WTC11 (cell line): ENCODE data around the gene BEND6. TPM values are rescaled to one million over a fixed set of nuclear protein-coding genes. Genes with fewer than 3 reads are reported as not detected.

Experiments
- ATAC-seq: fragments of 200-7000 bp; cut with Tn5 transposase; 2 replicates; pipeline ENCODE4 v1.10.0; 2021; ENCODE audit warnings: mild to moderate bottlenecking, moderate library complexity
- CTCF ChIA-PET: fragments of 300-600 bp; sonication (Branson Sonifier 250); formaldehyde crosslinking; loops from one replicate; lab custom pipeline; 2021; ENCODE audit warnings: antibody characterized with exemption; lab: Charles Lee
- POLR2A ChIA-PET: fragments of 350-600 bp; sonication (Branson Sonifier 250); formaldehyde crosslinking; loops from one replicate; lab custom pipeline; 2021; ENCODE audit warnings: antibody characterized with exemption; lab: Charles Lee
- DNase-seq: peaks from one replicate; pipeline ENCODE4 v3.0.0; 2021; ENCODE audit warnings: low spot score
- H3K27ac Mint-ChIP-seq: 2 replicates; pipeline ENCODE4 v1.8.0; 2021; ENCODE audit warnings: mixed read lengths
- H3K27me3 Mint-ChIP-seq: 2 replicates; pipeline ENCODE4 v1.8.0; 2021; ENCODE audit warnings: low read depth, mild to moderate bottlenecking, moderate library complexity, mixed read lengths
- H3K36me3 Mint-ChIP-seq: 2 replicates; pipeline ENCODE4 v1.8.0; 2021; ENCODE audit warnings: mixed read lengths
- H3K4me1 Mint-ChIP-seq: 2 replicates; pipeline ENCODE4 v1.8.0; 2022; ENCODE audit warnings: mixed read lengths
- H3K4me3 Mint-ChIP-seq: 2 replicates; pipeline ENCODE4 v1.8.0; 2021; ENCODE audit warnings: mild to moderate bottlenecking, moderate library complexity, mixed read lengths
- H3K9me3 Mint-ChIP-seq: 2 replicates; pipeline ENCODE4 v1.8.0; 2021; ENCODE audit warnings: mixed read lengths
- ARID4B ChIP-seq: sonication (generic); formaldehyde crosslinking; IDR thresholded peaks from 2 replicates; pipeline ENCODE4 v1.8.0; 2023; ENCODE audit warnings: missing genetic modification reagents, mild to moderate bottlenecking, borderline replicate concordance
- CREB1 ChIP-seq: sonication (generic); formaldehyde crosslinking; IDR thresholded peaks from 2 replicates; pipeline ENCODE4 v1.8.0; 2023; ENCODE audit warnings: mild to moderate bottlenecking, missing genetic modification reagents
- ESRRA ChIP-seq: sonication (generic); formaldehyde crosslinking; IDR thresholded peaks from 2 replicates; pipeline ENCODE4 v1.8.1; 2022; ENCODE audit warnings: mild to moderate bottlenecking, missing genetic modification reagents, borderline replicate concordance
- FOXP1 ChIP-seq: sonication (generic); formaldehyde crosslinking; IDR thresholded peaks from 2 replicates; pipeline ENCODE4 v1.8.0; 2022; ENCODE audit warnings: missing genetic modification reagents, mild to moderate bottlenecking, moderate library complexity, borderline replicate concordance
- GABPB1 ChIP-seq: sonication (generic); formaldehyde crosslinking; IDR thresholded peaks from 2 replicates; pipeline ENCODE4 v1.8.1; 2023; ENCODE audit warnings: mild to moderate bottlenecking, missing genetic modification reagents
- GTF2I ChIP-seq: fragments of 250-450 bp; sonication (Bioruptor Pico); conservative IDR thresholded peaks from 2 replicates; pipeline ENCODE4 v1.4.0; 2021; ENCODE audit warnings: mild to moderate bottlenecking
- HMGXB4 ChIP-seq: sonication (generic); formaldehyde crosslinking; IDR thresholded peaks from 2 replicates; pipeline ENCODE4 v1.8.1; 2023; ENCODE audit warnings: mild to moderate bottlenecking, moderate library complexity, missing genetic modification reagents
- JUN ChIP-seq: sonication (generic); formaldehyde crosslinking; IDR thresholded peaks from 2 replicates; pipeline ENCODE4 v1.8.0; 2023; ENCODE audit warnings: mild to moderate bottlenecking, missing genetic modification reagents
- MAX ChIP-seq: sonication (generic); formaldehyde crosslinking; IDR thresholded peaks from 2 replicates; pipeline ENCODE4 v1.8.0; 2022; ENCODE audit warnings: mild to moderate bottlenecking, missing genetic modification reagents
- NFATC4 ChIP-seq: fragments of 250-450 bp; sonication (Bioruptor Pico); IDR thresholded peaks from 2 replicates; pipeline ENCODE4 v1.9.0; 2021; ENCODE audit warnings: mild to moderate bottlenecking
- NFE2L1 ChIP-seq: sonication (generic); formaldehyde crosslinking; IDR thresholded peaks from 2 replicates; pipeline ENCODE4 v1.8.1; 2023; ENCODE audit warnings: missing genetic modification reagents
- NR1H2 ChIP-seq: sonication (generic); formaldehyde crosslinking; IDR thresholded peaks from 2 replicates; pipeline ENCODE4 v1.9.0; 2021; ENCODE audit warnings: mild to moderate bottlenecking, moderate library complexity, missing genetic modification reagents
- SP1 ChIP-seq: sonication (generic); formaldehyde crosslinking; conservative IDR thresholded peaks from 2 replicates; pipeline ENCODE4 v1.8.1; 2022; ENCODE audit warnings: missing genetic modification reagents
- ZNF263 ChIP-seq: sonication (generic); formaldehyde crosslinking; IDR thresholded peaks from 2 replicates; pipeline ENCODE4 v1.8.1; 2022; ENCODE audit warnings: low read depth, mild to moderate bottlenecking, moderate library complexity, missing genetic modification reagents
- ZNF423 ChIP-seq: fragments of 250-450 bp; sonication (Bioruptor Pico); IDR thresholded peaks from 2 replicates; pipeline ENCODE4 v2.1.2; 2022; ENCODE audit warnings: mild to moderate bottlenecking, moderate library complexity
- total RNA-seq: library from RNA; stranded (reverse); gene quantifications from 3 replicates; pipeline ENCODE4 v1.2.3, GENCODE V29; 2021
- TF ChIP-seq, protein P1 (sequence below): sonication (generic); formaldehyde crosslinking; IDR thresholded peaks from 2 replicates; pipeline ENCODE4 v1.8.1; 2022; ENCODE audit warnings: mild to moderate bottlenecking, moderate library complexity, missing genetic modification reagents
- TF ChIP-seq, protein P2 (sequence below): sonication (generic); formaldehyde crosslinking; IDR thresholded peaks from 2 replicates; pipeline ENCODE4 v1.8.0; 2022; ENCODE audit warnings: mild to moderate bottlenecking, missing genetic modification reagents
- TF ChIP-seq, protein P3 (sequence below): fragments of 200-600 bp; IDR thresholded peaks from 2 replicates; pipeline ENCODE4 v1.8.0; 2022; ENCODE audit warnings: antibody characterized with exemption

Gene BEND6
- total RNA-seq, 1 experiment from 2014 or later = 1.5 TPM

DNA sequence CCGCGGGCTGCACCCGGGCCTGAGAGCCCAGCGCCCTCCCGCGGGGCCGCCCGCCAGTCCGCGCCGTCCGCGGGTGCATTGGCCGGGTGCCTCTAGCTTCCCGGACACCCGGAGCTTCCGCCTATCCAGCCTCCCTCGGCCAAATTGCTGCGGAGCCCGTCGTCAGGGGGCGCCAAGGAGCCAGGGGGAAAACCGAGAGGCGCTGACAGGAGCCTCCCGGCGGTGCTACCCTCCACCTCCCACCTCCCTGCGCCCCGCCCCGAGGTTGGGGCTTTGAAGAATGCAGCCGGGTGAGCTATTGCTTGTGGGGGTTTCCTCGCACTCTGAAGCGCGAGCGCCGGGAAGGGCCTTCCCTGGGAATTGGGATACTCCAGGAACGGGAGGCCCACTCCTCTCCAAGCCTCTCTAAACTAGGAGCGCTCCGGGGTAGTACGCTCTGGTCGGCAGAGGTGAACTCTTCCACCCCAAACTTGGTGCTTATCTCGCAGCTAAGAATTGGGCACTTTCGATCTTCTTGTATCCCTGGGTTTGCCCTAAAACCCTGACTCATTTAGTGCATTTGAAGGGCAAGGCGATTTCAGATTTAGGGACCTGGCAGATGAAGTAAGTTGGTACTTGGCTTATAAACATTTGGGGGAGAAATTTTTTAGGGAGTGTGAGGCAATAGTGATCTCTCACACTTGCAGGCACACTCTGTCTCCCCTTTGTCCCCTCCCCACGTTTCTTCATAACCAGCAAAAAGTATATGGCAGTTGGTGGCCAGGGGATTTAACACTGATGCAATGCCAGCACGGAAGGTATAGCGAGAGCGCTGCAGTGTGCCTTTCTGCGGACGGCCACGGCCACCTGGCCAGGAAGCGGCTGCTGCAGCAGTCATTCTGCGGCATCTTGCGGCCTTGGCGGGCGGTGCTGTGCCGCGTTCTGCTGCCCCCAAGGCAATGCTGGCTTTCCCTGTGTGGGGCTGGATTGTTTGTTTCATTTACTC lies 556 bp downstream of the BEND6 start:
- no peaks in the 10 kb centered on the region; the same call in 1 of the 2 replicates for H3K36me3 Mint-ChIP-seq
- peak overlapping the region; percentile 90 for H3K4me3 Mint-ChIP-seq
- H3K27ac Mint-ChIP-seq = peak overlapping the region; percentile 67
- peaks cover 27% of the 10 kb centered on the region for H3K27me3 Mint-ChIP-seq
- DNase-seq (peak; percentile 98), ATAC-seq (peak; percentile 79)
- TF ChIP-seq SP1 (CRISPR knock-in tag) = peak; percentile 39; the same call in 1 of the 2 replicates
- TF ChIP-seq, protein P1, sequence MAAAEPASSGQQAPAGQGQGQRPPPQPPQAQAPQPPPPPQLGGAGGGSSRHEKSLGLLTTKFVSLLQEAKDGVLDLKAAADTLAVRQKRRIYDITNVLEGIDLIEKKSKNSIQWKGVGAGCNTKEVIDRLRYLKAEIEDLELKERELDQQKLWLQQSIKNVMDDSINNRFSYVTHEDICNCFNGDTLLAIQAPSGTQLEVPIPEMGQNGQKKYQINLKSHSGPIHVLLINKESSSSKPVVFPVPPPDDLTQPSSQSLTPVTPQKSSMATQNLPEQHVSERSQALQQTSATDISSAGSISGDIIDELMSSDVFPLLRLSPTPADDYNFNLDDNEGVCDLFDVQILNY (CRISPR knock-in tag) = peak; percentile 21; the same call in 1 of the 2 replicates
- no peak for TF ChIP-seq CREB1 (CRISPR knock-in tag)
- no peak for TF ChIP-seq GTF2I (CRISPR knock-in tag)
- peak; percentile 84 for TF ChIP-seq GABPB1
- peak; percentile 42; the same call in 1 of the 2 replicates for TF ChIP-seq ARID4B (CRISPR knock-in tag)
- no peak for TF ChIP-seq NFE2L1 (CRISPR knock-in tag)
- peak; percentile 87 for TF ChIP-seq ZNF423 (CRISPR knock-in tag)
- TF ChIP-seq HMGXB4 (CRISPR knock-in tag) = peak; percentile 90
- TF ChIP-seq NR1H2 (CRISPR knock-in tag) = no peak
- TF ChIP-seq NFATC4 (CRISPR knock-in tag) = no peak
- TF ChIP-seq, protein P2, sequence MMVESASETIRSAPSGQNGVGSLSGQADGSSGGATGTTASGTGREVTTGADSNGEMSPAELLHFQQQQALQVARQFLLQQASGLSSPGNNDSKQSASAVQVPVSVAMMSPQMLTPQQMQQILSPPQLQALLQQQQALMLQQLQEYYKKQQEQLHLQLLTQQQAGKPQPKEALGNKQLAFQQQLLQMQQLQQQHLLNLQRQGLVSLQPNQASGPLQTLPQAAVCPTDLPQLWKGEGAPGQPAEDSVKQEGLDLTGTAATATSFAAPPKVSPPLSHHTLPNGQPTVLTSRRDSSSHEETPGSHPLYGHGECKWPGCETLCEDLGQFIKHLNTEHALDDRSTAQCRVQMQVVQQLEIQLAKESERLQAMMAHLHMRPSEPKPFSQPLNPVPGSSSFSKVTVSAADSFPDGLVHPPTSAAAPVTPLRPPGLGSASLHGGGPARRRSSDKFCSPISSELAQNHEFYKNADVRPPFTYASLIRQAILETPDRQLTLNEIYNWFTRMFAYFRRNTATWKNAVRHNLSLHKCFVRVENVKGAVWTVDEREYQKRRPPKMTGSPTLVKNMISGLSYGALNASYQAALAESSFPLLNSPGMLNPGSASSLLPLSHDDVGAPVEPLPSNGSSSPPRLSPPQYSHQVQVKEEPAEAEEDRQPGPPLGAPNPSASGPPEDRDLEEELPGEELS = 0 out of 2 replicates have a peak, but pooled peaks have one; percentile 9
- TF ChIP-seq FOXP1 (CRISPR knock-in tag) = peak; percentile 29; the same call in 1 of the 2 replicates
- TF ChIP-seq ESRRA (CRISPR knock-in tag) = no peak
- peak; percentile 51; the same call in 1 of the 2 replicates for TF ChIP-seq MAX
- TF ChIP-seq ZNF263 (CRISPR knock-in tag) = no peak
- TF ChIP-seq, protein P3, sequence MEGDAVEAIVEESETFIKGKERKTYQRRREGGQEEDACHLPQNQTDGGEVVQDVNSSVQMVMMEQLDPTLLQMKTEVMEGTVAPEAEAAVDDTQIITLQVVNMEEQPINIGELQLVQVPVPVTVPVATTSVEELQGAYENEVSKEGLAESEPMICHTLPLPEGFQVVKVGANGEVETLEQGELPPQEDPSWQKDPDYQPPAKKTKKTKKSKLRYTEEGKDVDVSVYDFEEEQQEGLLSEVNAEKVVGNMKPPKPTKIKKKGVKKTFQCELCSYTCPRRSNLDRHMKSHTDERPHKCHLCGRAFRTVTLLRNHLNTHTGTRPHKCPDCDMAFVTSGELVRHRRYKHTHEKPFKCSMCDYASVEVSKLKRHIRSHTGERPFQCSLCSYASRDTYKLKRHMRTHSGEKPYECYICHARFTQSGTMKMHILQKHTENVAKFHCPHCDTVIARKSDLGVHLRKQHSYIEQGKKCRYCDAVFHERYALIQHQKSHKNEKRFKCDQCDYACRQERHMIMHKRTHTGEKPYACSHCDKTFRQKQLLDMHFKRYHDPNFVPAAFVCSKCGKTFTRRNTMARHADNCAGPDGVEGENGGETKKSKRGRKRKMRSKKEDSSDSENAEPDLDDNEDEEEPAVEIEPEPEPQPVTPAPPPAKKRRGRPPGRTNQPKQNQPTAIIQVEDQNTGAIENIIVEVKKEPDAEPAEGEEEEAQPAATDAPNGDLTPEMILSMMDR = peak; percentile 73
- no peak for TF ChIP-seq JUN
- no peaks in the 10 kb centered on the region for H3K9me3 Mint-ChIP-seq
- ChIA-PET POLR2A (interaction anchor here (0.9 to 1.0 kb wide), 3 partner anchors 51 to 133 kb away, joined by 3 to 4 read pairs (median 3); partner anchors contain the start of gene KIAA1586), CTCF (interaction anchor here (0.6 to 1.7 kb wide), 40 partner anchors 8 to 468 kb away, joined by 3 to 42 read pairs (median 4); partner anchors contain the start of genes BAG2, KIAA1586, PRIM2 and RAB23)
- H3K4me1 Mint-ChIP-seq = peaks cover 20% of the 10 kb centered on the region
